Activated T-helper 1 cell treated with Interleukin-2 at 50 U/mL for 16 hours (primary cell): Measurements from ENCODE around the gene ST6GALNAC5.

Experiments
- DNase-seq: peaks from one replicate; pipeline ENCODE4 v3.0.0-alpha.2; 2020; ENCODE audit warnings: low read depth

The ST6GALNAC5 gene

DNA sequence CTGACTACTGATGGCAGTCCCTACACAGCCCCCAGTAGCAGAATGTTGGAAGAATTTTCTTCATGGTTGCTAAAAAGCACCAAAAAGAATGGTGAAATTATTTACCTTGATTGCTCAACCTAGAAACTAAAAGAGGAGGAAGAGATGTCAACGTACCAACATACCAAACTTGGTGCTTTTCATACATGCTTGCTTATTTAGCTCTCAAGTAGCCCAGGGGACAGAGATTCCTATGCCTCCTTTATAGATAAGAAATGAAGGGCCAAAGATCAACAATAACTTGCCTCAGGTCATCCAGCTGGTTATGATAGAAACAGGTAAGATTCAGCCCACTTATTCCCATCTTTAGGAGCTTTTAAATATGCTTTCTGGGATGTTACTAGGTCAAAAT, 181.3 kb downstream of the ST6GALNAC5 start:
- DNase-seq: no peak

DNA sequence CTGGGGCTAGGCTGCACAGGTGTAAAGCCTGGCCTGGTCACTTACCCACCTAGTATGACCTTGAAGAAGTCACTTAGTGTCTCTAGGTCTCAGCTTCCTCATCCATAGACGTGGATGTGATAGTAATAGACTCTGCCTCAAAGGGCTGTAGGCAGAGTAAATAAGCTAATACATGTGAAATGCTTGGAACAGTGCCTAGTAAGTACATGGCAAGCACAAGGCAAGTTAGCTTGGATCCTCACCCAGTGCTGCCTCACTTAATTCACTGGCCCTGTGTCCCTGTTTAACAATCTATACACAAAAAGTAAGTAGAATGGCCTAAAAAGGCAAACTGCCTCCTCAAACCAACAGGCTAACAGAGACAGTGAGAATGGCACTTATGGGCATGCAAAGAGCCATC, 184.1 kb downstream of the ST6GALNAC5 start:
- DNase-seq: no peak

DNA sequence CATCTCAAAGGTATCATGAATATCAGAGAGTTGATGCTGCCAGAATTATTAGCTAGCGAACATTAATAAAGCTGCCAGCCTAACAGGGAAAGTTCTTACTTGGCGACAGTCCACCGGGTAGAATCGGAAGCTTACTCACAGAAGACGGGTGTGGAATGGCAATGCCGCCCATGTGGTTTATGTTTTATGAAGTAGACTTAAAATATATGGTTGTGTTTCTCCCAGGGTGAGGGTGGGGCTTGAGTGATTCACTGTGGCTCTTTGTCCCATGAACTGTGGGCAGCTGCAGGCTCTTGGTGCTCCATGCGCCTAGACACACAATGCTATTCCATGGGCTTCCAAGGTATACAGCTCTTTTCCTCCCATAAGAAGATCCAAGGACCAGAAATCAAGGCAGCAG, 189.2 kb downstream of the ST6GALNAC5 start:
- no peak for DNase-seq

DNA sequence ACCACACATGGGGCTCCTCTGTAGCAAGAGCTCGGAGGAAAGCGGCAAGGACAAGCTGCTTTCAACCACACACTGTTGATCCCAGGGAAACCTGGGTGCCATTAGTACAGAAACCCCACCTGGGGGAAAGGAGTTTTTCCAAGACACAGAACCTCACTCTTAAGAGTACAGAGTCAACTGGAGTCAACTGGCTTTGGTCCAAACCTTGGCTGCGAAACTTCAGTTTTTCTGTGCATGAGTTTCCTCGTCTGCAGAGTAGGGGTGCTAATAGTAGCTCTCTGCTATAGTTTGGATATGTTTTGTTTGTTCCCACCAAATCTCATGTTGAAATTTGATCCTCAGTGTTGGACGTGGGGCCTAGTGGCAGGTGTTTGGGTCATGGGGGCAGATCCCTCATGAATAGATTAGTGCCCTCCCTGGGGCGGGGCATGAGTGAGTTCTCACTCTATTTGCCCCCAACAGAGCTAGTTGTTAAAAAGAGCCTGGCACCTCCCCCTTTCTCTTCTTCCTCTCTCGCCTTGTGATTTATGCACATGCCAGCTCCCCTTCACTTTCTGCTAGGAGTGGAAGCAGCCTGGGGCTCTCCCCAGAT, 190.8 kb downstream of the ST6GALNAC5 start:
- DNase-seq: no peak

DNA sequence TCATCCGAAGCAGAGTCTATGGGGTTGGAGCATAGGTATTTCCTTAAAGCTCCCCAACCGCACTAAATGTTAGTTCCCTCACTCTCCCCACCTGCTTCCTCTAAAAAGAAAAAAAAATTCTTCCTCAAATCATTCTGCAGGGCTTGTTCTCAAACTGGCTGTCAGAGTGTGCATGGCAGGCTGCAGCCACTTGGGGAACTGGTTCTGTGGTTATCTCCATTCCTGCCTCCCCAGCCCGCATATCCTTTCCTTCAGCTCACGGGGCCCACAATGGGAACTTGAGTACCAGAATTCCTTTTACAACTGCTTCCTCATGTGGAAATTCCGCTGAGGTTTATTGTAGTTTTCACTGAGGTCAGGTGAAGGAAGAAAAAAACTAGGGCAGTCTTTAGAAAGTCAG, 192.7 kb downstream of the ST6GALNAC5 start:
- DNase-seq: no peak

DNA sequence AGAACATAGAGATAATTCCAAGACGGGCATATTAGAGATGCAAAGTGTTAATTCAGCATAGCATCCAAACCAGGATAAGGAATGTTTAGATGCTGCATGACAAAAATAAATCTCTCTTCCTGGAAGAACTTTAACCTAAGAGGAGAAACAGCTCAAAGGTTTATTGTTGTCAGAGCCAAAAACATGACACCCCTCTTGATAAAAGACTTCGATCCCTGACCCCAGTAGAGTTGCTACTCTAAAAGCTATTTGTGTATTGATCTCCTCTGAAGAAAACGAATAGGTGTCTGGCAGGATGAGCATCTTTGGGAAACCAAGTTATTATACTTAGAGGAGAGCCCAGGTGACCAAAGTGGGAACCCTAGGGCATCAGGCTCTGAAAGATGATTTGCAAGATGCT, 193.9 kb downstream of the ST6GALNAC5 start:
- no peak for DNase-seq

DNA sequence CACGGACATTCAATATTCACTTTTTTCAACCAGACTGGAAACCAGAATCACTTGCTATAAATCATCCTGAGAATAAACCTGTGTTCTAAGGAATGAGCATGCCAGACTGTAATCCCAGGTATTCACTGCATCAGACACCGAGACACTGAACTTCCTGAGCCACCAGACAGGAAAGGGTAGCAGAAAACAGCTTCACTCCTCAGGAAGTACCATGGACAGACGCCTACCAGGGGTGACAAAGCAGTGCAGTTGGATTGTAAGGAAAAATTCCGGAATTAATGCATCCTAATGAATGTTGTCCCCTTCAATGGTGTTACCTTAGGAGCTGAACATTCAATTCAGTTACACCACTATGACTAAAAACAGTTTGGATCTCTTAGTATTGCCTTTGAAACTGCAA, 195.8 kb downstream of the ST6GALNAC5 start:
- DNase-seq: no peak

DNA sequence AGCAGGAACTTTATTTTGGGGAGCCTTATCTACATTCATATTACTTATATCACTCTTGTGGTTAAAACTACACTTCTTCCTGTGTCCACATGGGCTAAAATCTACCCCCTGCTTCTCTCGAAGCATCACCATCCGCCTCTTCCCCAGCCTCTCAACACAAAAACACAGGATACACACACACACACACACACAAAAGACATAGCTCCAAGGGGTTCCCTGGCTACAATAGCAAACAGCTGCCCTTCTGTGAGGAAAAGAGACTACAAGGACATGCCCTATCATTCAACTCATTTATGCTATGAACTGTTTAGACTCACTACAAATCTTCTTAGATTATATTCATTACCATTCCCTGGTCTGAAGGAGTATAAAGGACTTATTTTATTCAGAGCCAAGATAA, 197.0 kb downstream of the ST6GALNAC5 start:
- DNase-seq: no peak

DNA sequence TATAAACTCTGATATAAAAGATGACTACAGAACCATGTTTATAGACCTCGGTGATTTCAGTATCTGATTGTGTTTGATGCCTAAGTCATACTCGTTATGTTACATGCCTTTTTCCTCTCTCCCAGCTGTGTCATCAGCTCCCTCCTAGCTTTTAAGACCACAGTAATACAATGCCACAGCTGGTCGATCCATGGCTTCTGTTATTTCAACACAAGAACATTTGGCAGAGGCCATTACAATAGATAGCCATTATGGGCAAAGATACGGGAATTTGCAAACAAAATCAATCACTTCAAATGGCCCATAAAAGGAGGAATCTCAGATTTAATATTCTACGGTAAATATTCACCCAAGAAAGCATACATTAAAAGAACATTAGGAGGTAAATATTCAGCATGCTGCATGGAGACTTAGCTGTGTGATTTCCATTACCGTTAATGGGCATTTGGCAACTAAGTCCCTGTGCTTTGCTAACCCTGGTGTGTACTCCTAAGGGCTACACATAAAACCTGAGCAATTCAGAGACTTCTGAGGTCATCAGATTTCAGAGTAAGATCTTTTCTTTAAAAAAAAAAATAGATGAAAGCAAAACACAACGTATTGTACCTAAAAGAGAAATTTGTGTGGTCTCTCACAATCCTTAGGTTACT, 198.5 kb downstream of the ST6GALNAC5 start:
- DNase-seq: no peak

DNA sequence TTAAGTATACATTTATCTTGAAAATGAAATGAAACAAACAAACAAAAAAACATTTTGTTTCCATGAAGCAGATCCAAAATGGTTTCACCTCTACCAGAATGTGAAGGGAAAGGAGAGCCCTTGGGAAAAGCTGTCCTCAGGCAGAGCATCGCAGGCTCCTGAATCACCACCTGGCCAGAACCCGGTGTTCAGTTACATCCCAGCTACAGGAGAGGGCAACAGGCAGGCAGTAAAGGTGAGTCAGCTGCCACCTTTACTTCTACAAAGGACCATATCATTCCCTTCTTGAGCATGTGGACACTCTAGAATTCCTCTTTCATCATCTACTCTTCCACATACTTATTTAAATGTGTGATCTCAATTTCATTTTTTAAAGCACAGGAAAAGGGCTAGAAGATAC, 200.7 kb downstream of the ST6GALNAC5 start:
- DNase-seq: no peak

DNA sequence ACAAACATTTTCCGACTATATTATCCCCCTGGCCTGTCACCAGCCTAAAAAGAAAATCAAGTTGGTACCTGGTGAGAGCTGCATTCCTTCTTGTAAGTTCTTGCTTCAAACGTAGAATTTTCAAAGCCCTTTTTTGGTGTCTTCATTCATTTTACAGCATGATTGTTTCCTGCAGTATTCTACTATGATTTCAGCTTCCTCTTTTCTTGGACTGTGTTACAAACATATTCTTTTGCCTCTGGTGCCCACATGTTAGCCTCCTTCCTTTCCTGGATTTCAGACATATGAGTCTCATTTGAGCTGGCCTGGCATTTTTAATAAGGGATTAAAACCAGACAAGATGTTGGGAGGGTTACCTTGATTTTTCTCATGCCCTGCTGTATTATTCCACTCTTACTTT, 209.5 kb downstream of the ST6GALNAC5 start:
- DNase-seq: no peak

DNA sequence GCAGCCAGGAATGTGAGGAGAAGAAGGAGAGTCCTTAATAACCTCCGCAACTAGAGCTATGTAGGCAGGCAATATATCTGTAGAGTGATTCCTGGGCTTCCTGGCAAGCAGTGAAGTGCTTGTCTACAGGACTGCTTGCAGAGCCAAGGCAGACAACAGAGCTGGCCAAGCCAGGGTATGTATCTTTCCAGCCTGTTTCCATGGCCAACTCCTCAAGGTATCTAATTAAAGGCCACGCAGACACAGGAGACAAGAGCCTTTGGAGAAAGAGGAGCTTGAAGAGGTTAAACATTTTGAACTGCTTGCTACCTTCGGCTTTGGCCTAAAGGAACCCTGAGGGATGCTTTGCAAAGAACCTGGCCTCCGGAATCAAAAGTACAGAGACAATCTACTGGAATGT, 214.6 kb downstream of the ST6GALNAC5 start:
- DNase-seq: no peak

DNA sequence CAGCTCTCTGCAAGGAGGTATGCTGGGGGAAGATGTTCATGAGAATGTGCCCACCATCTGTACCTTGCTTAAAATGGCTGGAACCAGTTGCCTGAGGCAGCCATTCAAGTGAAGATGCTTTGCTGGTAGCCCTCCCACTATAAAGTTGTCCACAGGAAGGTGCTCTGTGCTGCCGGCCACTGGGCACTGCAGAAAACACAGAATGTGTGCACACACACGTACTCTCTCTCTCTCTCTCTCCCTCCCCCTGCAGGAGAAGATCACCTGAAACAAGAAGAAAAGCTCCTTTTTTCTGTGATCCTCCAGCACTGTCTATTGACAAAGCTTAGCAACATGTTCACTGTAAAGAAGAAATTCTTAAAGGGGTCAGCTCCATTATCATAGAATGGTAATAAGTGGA, 217.2 kb downstream of the ST6GALNAC5 start:
- no peak for DNase-seq

DNA sequence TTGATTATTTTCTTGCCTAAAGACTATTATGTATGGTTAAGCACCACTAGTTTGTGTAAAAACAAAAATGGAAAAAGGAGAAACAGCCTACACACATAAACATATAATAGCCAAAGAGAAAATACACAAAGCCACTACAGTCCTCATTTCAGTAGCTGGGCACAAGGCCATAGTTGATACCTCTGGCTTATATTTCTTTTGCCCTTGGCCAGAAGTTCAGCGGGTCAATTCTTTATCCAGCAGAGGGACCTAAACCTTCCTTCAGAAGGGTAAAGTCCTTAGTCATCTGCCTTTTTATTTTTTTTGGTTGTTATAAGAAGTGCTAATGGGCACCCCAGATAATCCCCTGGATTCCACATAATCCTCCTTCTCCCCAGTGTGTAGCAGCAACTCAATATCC, 217.8 kb downstream of the ST6GALNAC5 start:
- DNase-seq: no peak

DNA sequence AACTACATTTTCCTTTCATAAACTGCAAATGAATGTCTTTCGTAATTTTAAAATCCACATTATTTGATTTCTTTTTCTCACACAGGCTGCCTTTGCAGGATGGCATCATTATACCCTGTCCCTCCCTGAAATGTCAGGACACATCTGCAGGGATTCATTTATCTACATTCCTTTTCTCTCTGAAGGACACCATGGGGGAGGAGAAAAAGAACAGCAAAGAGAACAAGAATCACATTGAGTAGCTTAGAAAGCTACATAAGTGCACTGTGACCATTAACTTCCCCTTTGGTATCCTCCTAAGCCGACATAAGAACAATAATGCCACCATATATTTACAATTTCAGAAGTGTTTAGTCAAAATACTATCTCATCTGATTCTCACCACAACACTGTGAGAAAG, 222.5 kb downstream of the ST6GALNAC5 start:
- no peak for DNase-seq

DNA sequence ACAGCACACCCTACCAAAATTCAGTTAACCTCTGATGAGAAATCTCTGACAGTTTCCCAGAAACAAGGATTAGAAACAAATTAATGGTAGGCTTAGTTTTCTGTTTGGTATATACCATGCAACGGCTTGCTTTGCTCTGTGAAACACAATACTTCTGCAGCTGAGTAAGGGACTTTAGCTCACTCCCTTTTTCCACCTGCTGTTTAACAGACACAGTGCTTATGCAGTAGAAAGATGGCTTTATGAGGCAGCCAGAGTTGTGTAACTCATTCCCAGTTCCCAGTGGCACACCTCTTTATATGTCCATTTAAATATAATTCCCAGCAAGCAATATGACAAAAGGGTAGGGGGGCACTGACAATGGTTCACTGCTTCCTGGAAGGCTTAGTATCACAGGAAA, 228.0 kb downstream of the ST6GALNAC5 start:
- no peak for DNase-seq

DNA sequence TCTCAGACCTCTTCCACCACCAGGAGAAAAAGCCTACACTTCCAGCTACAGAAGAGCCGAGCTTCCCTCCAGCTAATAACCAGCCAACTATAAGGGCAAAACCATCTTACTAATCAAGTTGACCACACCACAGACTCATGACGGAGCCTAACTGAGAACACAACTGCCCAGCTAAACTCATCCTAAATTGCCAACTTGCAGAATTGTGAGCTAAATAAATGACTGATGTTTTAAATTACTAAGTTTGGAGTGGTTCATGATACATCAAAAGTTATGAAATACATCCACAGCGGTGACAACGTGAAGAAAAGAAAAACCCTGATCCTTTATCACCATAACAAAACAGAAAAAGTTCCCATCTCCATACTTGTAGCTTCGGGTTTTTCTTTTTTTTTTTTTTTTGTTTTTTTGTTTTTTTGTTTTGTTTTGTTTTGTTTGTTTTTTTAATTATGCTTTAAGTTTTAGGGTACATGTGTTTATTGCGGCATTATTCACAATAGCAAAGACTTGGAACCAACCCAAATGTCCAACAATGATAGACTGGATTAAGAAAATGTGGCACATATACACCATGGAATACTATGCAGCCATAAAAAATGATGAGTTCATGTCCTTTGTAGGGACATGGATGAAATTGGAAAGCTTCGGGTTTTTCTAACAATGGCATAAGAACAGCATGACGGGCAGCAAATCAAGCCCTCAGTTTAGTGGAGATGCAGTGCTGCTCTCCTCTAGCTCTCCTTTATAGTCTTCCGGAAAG, 229.4 kb downstream of the ST6GALNAC5 start:
- no peak for DNase-seq

DNA sequence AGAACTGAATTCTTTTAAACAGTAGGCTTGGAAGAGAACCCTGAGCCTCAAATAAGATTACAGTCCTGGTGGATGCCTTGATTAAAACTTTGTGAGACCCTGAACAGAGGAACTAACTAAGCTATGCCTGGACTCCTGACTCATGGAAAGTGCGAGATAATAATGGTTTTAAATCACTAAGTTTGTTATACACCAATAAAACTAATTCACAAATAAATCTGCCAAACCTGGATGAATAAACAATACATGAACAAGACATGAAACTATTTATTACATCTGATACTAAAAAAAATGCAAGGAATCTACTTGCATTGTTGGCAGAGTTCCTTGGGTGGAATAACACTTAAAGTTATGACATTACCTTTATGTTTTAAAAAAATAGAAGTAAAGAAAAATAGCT, 233.6 kb downstream of the ST6GALNAC5 start:
- DNase-seq: no peak

DNA sequence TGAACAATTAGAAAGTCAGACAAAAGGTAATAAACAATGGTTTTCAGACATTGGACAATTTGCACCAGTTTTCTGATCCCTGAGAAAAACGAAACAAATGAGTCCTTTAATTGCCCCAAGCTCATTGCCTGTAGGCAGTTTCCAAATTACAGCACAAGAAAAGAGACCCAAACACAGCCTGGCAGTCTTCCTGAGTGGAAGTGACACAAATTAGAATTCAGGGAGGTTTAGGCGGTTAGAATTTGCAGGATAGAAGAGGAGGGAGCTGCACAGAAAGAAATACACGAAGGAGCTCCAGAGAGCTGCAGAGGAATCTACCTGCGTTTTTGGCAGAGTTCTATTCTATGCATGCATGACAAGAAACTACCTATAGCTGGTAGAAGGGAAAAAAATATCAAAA, 236.2 kb downstream of the ST6GALNAC5 start:
- no peak for DNase-seq

DNA sequence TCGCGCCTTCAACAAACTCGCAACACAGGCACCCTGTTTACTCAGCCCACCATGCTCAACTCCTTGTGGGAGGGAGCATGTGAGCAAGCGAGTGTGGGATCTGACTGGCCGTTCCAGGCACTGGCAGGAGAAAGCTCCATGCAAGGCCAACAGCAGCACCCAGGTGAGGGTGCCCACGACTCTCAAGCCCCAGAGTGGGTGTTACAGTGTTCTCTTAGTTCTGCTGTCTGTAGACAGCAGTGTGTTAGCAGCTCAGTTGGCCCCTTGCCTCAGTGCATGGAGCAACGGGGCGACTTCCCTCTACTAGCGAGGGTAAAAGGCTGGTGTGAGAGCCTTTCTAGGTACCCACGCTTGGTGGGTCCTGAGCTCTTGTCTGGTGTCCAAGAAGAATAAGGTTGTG, 237.4 kb downstream of the ST6GALNAC5 start:
- no peak for DNase-seq
